HG02981 (cell line): ENCODE results near the gene LRP1-AS.

ENCODE experiments used
- ATAC-seq: cut with Tn5 transposase; IDR thresholded peaks from one replicate; pipeline ENCODE4 v1.9.1; 2021; ENCODE audit warnings: mild to moderate bottlenecking, moderate library complexity; ENCODE audit not compliant: unreplicated experiment

LRP1-AS gene

GRCh38 chr12:57146961-57147944 lies at the start of gene LRP1-AS:
TSS of gene LRP1-AS (minus strand) at chr12:57147619.
- ATAC-seq: no peak

GRCh38 chr12:57196956-57197355 lies 49.5 kb upstream of the LRP1-AS start:
- no peak for ATAC-seq

GRCh38 chr12:57196439-57196838 lies 49.0 kb upstream of the LRP1-AS start:
- ATAC-seq: no peak

GRCh38 chr12:57195611-57196371 lies 48.4 kb upstream of the LRP1-AS start:
- no peak for ATAC-seq

GRCh38 chr12:57195186-57195585 lies 47.8 kb upstream of the LRP1-AS start:
- ATAC-seq: no peak

GRCh38 chr12:57194253-57194652 lies 46.8 kb upstream of the LRP1-AS start:
- ATAC-seq: no peak

GRCh38 chr12:57193706-57194245 lies 46.4 kb upstream of the LRP1-AS start:
- no peak for ATAC-seq

- ATAC-seq: no peak
Measured at GRCh38 chr12:57192920-57193319, 45.5 kb upstream of the LRP1-AS start.

- no peak for ATAC-seq
Measured at GRCh38 chr12:57191410-57191809, 44.0 kb upstream of the LRP1-AS start.

- no peak for ATAC-seq
Measured at GRCh38 chr12:57190821-57191220, 43.4 kb upstream of the LRP1-AS start.

GRCh38 chr12:57190037-57190436 lies 42.6 kb upstream of the LRP1-AS start:
- no peak for ATAC-seq

GRCh38 chr12:57188090-57188425 lies 40.6 kb upstream of the LRP1-AS start:
- no peak for ATAC-seq

GRCh38 chr12:57187222-57188089 lies 40.0 kb upstream of the LRP1-AS start:
- ATAC-seq: no peak

GRCh38 chr12:57185906-57186508 lies 38.6 kb upstream of the LRP1-AS start:
- ATAC-seq: no peak

GRCh38 chr12:57185403-57185802 lies 38.0 kb upstream of the LRP1-AS start:
- ATAC-seq: no peak

- ATAC-seq: no peak
Measured at GRCh38 chr12:57183939-57184725, 36.7 kb upstream of the LRP1-AS start.

GRCh38 chr12:57182918-57183575 lies 35.6 kb upstream of the LRP1-AS start:
- peak; percentile 85 for ATAC-seq

GRCh38 chr12:57181561-57182155 lies 34.2 kb upstream of the LRP1-AS start:
- ATAC-seq: no peak

GRCh38 chr12:57181072-57181471 lies 33.7 kb upstream of the LRP1-AS start:
- ATAC-seq: no peak
